Fibroblast of mammary gland (primary cell): ENCODE measurements around the gene LRRC8E.

ENCODE experiments used
- DNase-seq: peaks from one replicate; pipeline ENCODE4 v3.0.0-alpha.2; 2010; ENCODE audit warnings: low read depth
- H3K4me3 ChIP-seq: 2 replicates; pipeline ENCODE4 v1.5.1; 2011; ENCODE audit warnings: low read depth, mild to moderate bottlenecking, low read length, moderate library complexity; ENCODE audit not compliant: control insufficient read depth
- TF ChIP-seq, protein P1 (sequence below): conservative IDR thresholded peaks from 2 replicates; pipeline ENCODE4 v1.5.1; 2011; ENCODE audit warnings: low read depth, low read length, inconsistent platforms; ENCODE audit not compliant: control insufficient read depth, insufficient read depth

LRRC8E gene

GRCh38 chr19:7859831-7860713, 28.2 kb upstream of the LRRC8E start:
- no peak for DNase-seq
- H3K4me3 ChIP-seq, result no peak overlapping the region
- TF ChIP-seq, protein P1, sequence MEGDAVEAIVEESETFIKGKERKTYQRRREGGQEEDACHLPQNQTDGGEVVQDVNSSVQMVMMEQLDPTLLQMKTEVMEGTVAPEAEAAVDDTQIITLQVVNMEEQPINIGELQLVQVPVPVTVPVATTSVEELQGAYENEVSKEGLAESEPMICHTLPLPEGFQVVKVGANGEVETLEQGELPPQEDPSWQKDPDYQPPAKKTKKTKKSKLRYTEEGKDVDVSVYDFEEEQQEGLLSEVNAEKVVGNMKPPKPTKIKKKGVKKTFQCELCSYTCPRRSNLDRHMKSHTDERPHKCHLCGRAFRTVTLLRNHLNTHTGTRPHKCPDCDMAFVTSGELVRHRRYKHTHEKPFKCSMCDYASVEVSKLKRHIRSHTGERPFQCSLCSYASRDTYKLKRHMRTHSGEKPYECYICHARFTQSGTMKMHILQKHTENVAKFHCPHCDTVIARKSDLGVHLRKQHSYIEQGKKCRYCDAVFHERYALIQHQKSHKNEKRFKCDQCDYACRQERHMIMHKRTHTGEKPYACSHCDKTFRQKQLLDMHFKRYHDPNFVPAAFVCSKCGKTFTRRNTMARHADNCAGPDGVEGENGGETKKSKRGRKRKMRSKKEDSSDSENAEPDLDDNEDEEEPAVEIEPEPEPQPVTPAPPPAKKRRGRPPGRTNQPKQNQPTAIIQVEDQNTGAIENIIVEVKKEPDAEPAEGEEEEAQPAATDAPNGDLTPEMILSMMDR, result no peak

DNA sequence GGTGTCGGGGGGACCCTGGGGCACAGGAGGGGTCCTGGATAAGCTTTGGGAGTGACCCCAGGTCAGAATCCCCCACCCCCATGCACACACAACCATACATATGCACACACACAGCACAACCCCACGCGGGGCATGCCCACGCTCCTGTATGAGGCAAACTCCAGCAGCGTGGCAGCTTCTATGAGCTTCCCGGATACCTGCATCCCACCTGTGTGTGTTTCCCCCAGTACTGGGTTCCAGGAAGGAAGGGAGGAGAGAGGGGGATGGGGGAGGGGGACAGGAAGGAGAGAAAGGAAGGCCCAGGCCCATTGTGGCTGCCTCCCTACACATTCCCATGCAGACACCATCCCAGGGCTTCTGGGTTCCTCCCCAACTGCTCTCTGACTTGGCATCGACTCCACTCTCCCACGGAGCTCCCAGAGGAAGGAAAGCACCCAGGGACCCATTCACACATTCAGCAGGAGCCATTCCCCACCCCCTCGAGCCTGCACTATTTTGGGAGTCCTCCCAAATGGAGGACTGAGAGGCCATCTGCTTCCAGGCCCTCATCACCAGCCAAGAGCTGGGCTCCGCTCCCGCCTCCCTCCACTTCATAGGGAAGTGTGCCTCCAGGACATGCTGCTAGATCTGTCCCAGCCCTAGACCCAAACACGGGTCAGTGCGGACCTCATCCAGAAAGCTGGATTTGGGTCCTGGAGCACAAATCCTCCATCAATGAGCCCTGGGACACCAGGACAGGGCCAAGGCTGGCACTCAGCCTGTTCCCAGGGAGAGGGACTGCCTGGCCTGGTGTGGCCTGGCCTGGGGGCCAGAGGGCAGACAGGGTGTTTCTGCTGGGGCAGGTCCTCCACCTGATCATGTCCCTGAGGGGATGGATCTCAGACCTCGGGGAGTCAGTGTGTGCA, 27.3 kb upstream of the LRRC8E start:
- DNase-seq, result no peak
- H3K4me3 ChIP-seq, result no peak overlapping the region
- TF ChIP-seq, protein P1, result no peak

- TF ChIP-seq, protein P1, result no peak
Observed at GRCh38 chr19:7861619-7862412, 26.5 kb upstream of the LRRC8E start.

GRCh38 chr19:7862413-7862951, 25.8 kb upstream of the LRRC8E start:
- no peak overlapping the region for H3K4me3 ChIP-seq
- TF ChIP-seq, protein P1, result no peak
- DNase-seq, result peak; percentile 27

More at GRCh38 chr19:7861619-7862412, 26.5 kb upstream of the LRRC8E start:
- no peak for DNase-seq
- no peak overlapping the region for H3K4me3 ChIP-seq

- TF ChIP-seq, protein P1, result no peak
- DNase-seq, result no peak
- H3K4me3 ChIP-seq, result no peak overlapping the region
Observed at GRCh38 chr19:7863157-7863970, 24.9 kb upstream of the LRRC8E start.
